ENCODE results near the gene LDLRAD4. TPM values are rescaled to one million over a fixed set of nuclear protein-coding genes. Genes with fewer than 3 reads are reported as not detected.

Gene LDLRAD4
- total RNA-seq, 1 donor = under 0.01 TPM

DNA sequence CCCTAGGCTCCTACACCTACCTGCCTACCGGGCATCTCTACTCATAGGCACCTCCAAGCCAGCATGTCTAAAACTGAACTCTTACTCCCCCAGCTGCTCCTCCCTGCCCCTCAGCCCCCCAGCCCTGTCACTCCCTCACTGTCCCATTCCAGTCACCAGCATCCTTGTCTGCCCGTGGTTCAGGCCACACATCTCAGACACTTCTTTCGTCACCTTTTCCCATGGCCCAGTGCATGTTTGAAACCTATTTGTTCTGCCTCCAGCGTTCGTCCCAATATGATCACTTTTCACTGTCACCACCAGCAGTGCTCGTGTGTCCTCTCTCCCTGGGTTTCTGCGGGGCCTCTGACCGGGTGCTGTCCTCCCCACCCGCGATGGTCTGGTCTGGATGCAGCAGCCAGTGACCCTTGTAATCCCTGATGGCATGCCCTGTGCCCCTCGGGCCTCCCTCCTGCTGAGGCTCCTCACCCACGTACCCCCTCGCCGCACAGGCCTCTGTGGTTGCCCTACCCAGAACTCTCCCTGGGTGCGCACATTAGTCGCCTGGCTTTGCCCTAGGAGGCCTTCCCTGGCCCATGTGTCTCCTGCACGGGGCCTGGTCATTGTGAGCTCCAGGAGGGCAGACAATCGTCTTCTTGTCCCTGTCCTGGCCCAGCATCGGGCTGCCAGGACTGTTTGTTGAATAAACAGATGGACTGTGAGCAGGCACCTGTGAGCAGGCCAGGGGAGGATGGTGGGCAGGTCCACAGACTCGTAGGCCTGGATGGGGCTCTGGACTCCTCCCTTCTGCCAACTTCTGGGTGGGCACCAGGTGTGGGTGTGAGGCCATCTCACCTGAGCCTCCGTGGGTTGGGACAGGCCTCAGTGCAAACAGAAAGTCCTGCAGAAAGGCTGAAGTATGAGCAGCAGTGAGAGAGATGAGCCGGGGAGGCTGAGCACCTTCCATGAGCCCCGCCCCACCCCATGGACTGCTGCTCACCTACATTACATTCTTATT lies 15.5 kb downstream of the LDLRAD4 start:
- no peak for DNase-seq (ENCODE audit: insufficient read length, low spot score, missing footprints)
- Histone ChIP-seq H2AFZ (ENCODE audit: low read length) (no peak overlapping the region), H3K79me2 (ENCODE audit: insufficient read depth, low read length) (no peaks in the 10 kb centered on the region), H3K4me1 (ENCODE audit: insufficient read depth, low read length) (no peaks in the 10 kb centered on the region), H3K4me3 (ENCODE audit: insufficient read depth, low read length) (no peak overlapping the region), H4K20me1 (ENCODE audit: insufficient read depth, low read length) (no peaks in the 10 kb centered on the region), H3K4me2 (ENCODE audit: insufficient read depth, low read length) (no peak overlapping the region), H3K36me3 (ENCODE audit: insufficient read depth, low read length) (no peaks in the 10 kb centered on the region), H3K27me3 (ENCODE audit: insufficient read depth, low read length) (peaks cover 4% of the 10 kb centered on the region), H3K9me3 (ENCODE audit: low read depth, low read length) (no peaks in the 10 kb centered on the region), H3K27ac (ENCODE audit: low read depth, low read length) (no peak overlapping the region)
- TF ChIP-seq, protein P1, sequence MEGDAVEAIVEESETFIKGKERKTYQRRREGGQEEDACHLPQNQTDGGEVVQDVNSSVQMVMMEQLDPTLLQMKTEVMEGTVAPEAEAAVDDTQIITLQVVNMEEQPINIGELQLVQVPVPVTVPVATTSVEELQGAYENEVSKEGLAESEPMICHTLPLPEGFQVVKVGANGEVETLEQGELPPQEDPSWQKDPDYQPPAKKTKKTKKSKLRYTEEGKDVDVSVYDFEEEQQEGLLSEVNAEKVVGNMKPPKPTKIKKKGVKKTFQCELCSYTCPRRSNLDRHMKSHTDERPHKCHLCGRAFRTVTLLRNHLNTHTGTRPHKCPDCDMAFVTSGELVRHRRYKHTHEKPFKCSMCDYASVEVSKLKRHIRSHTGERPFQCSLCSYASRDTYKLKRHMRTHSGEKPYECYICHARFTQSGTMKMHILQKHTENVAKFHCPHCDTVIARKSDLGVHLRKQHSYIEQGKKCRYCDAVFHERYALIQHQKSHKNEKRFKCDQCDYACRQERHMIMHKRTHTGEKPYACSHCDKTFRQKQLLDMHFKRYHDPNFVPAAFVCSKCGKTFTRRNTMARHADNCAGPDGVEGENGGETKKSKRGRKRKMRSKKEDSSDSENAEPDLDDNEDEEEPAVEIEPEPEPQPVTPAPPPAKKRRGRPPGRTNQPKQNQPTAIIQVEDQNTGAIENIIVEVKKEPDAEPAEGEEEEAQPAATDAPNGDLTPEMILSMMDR (IDR thresholded peaks at IDR 0.05; ENCODE audit: extremely low read depth, low read depth, low read length) = no peak

DNA sequence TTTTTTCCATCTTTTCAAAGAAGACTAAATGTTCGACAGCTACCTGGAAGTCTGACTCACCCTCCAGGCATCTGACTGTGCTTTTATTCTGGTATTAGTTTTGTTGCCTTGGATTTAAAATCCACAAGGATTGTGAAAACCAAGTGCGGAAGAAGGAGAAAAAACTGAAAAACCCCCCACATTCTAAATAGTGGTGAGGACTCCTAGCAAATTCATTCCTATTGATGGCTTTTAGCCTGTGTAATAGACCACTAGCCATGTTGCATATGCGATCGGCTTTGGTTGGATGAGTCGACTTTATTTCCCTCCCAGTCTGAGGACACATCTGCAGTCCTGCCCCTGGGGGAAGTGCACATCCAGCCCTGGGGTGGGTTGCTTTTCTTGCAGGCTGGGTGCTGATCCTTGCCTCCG lies 16.9 kb downstream of the LDLRAD4 start:
- no peak for DNase-seq (ENCODE audit: insufficient read length, low spot score, missing footprints)
- Histone ChIP-seq H3K27ac (ENCODE audit: low read depth, low read length) (no peak overlapping the region), H3K27me3 (ENCODE audit: insufficient read depth, low read length) (peaks cover 4% of the 10 kb centered on the region), H3K9me3 (ENCODE audit: low read depth, low read length) (no peaks in the 10 kb centered on the region), H3K4me1 (ENCODE audit: insufficient read depth, low read length) (no peaks in the 10 kb centered on the region), H3K79me2 (ENCODE audit: insufficient read depth, low read length) (no peaks in the 10 kb centered on the region), H4K20me1 (ENCODE audit: insufficient read depth, low read length) (no peaks in the 10 kb centered on the region), H3K4me3 (ENCODE audit: insufficient read depth, low read length) (no peak overlapping the region), H3K36me3 (ENCODE audit: insufficient read depth, low read length) (no peaks in the 10 kb centered on the region), H3K4me2 (ENCODE audit: insufficient read depth, low read length) (no peak overlapping the region), H2AFZ (ENCODE audit: low read length) (no peak overlapping the region)
- TF ChIP-seq, protein P1 (IDR thresholded peaks at IDR 0.05; ENCODE audit: extremely low read depth, low read depth, low read length) = no peak

DNA sequence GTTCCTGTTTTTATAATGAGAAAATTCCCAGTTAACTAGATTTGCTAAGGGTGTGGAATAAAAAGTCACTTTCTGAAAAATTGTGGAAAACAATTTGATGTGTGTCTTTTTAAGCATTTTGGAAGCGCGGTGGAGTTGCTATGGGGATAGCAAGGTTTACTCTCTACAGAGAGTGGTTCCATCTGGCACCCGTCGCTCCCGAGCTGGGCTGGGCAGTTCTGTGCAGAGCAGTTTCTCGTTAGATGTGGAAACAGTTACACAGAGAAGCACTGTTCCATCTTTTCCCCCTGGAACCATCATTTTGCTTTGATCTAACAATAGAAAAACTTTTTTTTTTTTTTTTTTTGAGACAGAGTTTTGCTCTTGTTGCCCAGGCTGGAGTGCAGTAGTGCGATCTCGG lies 17.4 kb downstream of the LDLRAD4 start:
- no peaks in the 10 kb centered on the region for H3K4me1 ChIP-seq (ENCODE audit: insufficient read depth, low read length)

DNA sequence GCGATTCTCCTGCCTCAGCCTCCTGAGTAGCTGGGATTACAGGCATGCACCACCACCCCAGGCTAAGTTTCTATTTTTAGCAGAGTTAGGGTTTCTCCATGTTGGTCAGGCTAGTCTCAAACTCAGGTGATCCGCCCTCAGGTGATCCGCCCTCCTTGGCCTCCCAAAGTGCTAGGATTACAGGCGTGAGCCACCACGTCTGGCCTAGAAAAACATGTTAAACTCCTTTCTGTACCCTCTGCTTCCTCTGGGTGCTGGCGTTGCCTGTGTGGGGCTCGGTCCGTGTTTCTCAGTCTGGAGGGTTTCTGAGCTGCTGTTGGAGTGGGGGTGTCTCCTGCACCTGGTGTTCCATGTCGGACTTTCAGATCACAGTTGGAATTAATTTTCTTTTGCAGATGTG lies 17.9 kb downstream of the LDLRAD4 start:
- H3K36me3 ChIP-seq (ENCODE audit: insufficient read depth, low read length) = no peaks in the 10 kb centered on the region
- H2AFZ ChIP-seq (ENCODE audit: low read length) = no peak overlapping the region
- H3K4me3 ChIP-seq (ENCODE audit: insufficient read depth, low read length) = no peak overlapping the region
- no peak overlapping the region for H3K4me2 ChIP-seq (ENCODE audit: insufficient read depth, low read length)
- no peaks in the 10 kb centered on the region for H3K9me3 ChIP-seq (ENCODE audit: low read depth, low read length)
- no peaks in the 10 kb centered on the region for H3K4me1 ChIP-seq (ENCODE audit: insufficient read depth, low read length)
- H3K27ac ChIP-seq (ENCODE audit: low read depth, low read length) = no peak overlapping the region
- peaks cover 4% of the 10 kb centered on the region for H3K27me3 ChIP-seq (ENCODE audit: insufficient read depth, low read length)
- H4K20me1 ChIP-seq (ENCODE audit: insufficient read depth, low read length) = no peaks in the 10 kb centered on the region
- no peak for DNase-seq (ENCODE audit: insufficient read length, low spot score, missing footprints)
- no peaks in the 10 kb centered on the region for H3K79me2 ChIP-seq (ENCODE audit: insufficient read depth, low read length)
- TF ChIP-seq, protein P1 (IDR thresholded peaks at IDR 0.05; ENCODE audit: extremely low read depth, low read depth, low read length) = no peak

More for the DNA sequence above, 17.4 kb downstream of the LDLRAD4 start:
- TF ChIP-seq, protein P1 (IDR thresholded peaks at IDR 0.05; ENCODE audit: extremely low read depth, low read depth, low read length) = no peak
- H3K9me3 ChIP-seq (ENCODE audit: low read depth, low read length) = no peaks in the 10 kb centered on the region
- H2AFZ ChIP-seq (ENCODE audit: low read length) = no peak overlapping the region
- H3K4me3 ChIP-seq (ENCODE audit: insufficient read depth, low read length) = no peak overlapping the region
- H3K27ac ChIP-seq (ENCODE audit: low read depth, low read length) = no peak overlapping the region
- no peak for DNase-seq (ENCODE audit: insufficient read length, low spot score, missing footprints)
- H3K79me2 ChIP-seq (ENCODE audit: insufficient read depth, low read length) = no peaks in the 10 kb centered on the region
- no peaks in the 10 kb centered on the region for H3K36me3 ChIP-seq (ENCODE audit: insufficient read depth, low read length)
- H4K20me1 ChIP-seq (ENCODE audit: insufficient read depth, low read length) = no peaks in the 10 kb centered on the region
- H3K27me3 ChIP-seq (ENCODE audit: insufficient read depth, low read length) = peaks cover 4% of the 10 kb centered on the region
- no peak overlapping the region for H3K4me2 ChIP-seq (ENCODE audit: insufficient read depth, low read length)
